Measurements from ENCODE around the gene GSG1L.
"Not testable (repeated sequence)": the region's sequence is repeated elsewhere in the genome, so short reads cannot be mapped to it uniquely, and the experiment has no call there.

The GSG1L gene

DNA sequence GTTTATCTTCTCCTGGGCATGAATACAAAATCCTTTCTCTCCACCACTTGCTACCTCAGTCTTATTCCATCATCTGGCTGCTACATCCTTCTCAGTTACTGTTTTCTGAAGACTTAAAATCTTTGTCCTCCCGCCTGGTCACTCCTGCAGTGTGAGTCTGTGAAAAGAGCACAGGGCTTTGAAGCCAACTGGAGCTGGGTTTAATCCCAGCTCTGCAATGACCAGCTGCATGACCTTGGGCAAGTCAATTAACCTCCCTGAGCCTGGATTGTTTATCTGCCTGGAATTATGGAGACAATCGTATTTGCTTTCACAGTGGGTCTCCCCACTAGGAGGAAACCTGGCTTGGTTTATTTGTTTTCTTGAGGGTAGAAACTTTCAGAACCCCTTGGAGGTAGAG is 183.2 kb downstream of the GSG1L start:
- no peak for DNase-seq

DNA sequence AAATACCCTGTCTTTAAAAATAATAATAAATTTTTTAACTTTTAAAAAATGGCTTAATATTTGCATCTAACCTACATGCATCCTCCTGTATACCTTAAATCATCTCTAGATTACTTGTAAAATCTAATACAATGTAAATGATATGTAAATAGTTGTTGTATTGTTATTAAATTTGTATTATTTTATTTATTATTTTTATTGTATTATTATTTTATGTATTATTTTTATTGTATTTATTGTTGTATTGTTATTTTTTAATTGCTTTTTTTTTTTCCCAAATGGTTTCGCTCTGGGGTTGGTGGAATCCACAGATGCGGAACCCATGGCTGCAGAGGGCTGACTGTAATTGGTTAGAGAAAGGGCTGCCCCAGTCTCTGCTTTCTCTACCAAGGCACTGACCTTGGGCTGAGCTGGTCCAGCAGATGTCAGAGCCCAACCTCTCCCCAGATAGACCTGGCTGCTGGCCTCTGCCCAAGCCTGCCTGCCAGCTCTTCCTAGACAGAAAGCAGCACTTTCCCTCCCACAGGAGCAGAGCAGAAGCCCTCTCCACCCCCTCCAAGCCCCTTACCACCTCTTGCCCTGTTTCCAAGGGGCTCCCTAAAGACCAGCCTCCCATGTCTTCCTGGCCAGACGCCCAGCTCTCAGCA is 183.8 kb downstream of the GSG1L start:
- no peak for DNase-seq

DNA sequence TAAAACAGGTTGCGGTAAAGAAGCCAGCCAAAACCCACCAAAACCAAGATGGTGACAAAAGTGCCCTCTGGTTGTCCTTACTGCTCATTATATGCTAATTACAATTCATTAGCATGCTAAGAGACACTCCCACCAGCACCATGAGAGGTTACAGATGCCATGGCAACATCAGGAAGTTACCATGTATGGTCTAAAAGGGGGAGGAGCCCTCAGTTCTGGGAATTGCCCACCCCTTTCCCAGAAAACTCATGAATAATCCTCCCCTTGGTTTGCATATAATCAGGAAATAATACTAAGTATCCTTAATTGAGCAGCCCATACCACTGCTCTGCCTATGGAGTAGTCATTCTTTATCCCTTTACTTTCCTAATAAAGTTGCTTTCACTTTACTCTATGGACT is 190.9 kb downstream of the GSG1L start:
- DNase-seq = not testable (repeated sequence)

DNA sequence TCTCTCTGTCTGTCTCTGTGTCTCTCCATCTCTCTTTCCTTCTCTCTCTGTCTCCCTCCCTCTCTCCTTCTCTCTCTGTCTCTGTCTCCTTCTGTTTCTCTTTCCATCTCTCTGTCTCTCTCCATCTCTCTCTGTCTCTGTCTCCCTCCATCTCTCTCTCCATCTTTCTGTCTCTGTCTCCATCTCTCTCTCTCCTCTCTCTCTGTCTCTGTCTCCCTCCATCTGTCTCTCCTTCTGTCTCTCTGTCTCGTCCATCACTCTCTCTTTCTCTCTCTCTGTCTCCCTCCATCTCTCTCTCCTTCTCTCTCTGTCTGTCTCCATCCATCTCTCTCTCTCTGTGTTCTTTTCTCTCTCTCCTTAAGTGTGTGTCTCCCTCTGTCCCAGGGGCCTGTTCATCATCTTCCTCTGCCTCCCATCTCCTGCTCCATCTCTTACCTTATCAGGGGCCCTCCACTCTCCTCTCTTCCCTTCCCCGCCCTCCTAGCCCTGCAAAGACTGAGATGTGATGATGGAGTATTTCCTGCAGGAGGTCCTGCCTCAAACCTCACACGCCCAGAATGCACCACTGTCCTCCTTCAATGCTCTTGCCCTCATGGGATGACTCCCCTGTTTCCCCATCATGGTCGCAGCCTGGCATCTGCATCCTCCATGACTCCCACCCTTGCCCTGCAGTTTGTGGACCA is 193.3 kb downstream of the GSG1L start:
- no peak for DNase-seq

DNA sequence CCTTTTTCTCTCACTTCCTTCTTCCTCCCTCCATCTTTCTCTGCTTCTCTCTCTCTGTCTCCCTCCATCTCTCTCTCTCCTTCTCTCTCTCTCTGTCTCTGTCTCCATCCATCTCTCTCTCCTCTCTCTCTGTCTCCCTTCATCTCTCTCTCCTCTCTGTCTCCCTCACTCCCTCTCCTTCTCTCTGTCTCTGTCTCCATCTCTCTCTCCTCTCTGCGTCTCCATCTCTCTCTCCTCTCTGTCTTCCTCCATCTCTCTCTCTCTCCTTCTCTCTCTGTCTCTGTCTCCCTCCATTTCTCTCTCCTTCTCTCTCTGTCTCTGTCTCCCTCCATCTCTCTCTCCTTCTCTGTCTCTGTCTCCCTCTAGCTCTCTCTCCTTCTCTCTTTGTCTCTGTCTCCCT is 194.1 kb downstream of the GSG1L start:
- DNase-seq = no peak

DNA sequence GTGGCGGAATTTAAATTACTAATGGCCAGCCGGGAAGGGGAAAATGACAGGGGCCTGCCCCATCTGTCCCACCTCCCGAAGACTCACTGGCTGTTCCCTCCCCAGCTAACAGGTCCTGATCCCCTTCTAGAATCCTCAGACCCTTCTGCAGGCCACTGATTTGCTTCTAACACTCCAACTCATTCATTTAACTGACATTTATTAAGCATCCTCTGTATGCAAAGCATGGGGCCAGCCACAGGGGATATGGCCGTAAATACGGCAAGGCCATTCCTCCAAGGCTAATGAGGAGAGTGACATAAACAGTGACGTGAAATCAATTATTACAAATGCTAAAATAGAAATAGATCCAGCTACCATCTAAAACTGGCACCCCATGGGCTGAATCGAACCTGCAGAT is 195.3 kb downstream of the GSG1L start:
- DNase-seq = no peak

DNA sequence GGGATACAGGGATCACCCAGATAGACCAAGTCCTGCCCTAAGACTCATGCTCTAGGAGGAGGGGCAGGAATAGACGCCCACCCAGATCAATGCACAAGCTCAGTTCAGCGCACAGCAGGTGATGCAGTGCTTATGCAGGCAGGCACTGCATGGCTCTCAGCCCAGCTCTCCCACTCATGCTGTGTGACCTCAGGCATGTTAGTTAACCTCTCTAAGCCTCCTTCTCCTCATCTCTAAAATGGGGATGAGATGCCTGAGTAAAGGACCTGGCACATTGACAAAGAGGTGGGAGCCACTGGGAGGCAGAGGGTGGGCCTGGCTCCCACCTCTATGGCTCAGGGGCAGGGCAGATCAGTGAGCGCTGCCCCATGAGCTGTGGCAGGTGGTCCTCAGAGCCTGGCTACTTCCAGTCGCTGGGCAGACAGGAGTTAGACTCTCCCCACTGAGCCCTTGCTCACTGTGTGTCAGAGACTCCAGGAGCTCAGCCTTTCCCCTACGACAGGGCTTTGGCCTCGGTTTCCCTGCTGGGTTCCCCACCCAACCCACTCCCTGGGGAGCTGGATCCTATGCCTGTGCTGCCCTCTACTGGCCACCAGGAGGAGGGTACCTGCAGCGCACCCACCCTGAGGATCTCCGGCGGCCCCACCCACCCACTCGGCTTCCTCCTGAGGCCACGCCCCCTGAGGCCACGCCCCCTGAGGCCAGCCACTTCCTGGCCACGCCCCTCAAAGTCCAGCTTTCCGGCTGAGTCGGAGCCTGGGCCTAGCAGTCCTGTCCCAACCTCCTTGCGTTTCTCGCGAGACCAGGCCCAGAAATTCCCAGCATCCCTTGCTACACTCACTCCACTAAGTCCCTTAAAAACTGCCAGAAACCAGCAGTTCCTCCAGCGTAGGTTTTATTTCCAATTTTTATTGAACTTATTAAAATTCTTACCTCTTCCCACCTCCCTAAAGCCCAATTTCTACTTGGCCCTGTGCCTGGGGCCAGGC is 196.1 kb downstream of the GSG1L start:
- peak; percentile 73 for DNase-seq

DNA sequence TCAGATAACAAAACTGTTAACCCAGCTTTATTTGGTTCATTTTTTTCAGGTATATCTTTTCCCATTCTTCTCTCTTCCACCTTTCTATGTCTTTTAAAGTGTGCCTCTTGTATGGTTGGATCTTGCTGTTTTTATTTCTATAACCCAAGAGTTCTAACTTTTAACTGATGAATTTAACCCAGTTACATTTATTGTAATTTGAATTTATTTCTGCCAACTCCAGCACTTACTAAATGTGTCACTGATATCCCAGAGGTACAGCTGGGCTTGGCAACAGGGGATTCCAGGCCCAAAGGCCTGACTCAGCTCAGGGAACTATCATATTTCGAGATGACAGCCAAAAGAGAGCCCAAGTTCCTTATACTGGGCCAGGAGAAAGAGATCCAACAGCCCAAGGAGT is 200.1 kb downstream of the GSG1L start:
- DNase-seq = no peak

DNA sequence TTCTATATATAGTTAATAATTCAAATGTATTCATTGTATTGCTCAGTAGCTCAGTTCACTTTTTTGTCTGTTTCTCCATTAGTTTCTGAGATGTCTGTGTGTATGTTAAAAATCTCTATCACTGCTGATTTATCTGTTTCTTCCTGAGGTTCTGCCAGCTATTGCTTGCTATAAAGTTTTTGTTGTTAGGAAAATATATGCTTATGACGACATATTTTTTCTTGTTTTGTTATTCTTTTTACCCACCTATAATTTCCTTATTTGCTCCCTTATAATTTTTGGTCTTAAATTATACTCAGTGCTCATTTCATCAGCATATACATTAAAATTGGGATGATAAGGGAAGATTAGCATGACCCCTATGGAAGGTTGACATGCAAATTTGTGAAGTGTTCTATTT is 200.6 kb downstream of the GSG1L start:
- no peak for DNase-seq

DNA sequence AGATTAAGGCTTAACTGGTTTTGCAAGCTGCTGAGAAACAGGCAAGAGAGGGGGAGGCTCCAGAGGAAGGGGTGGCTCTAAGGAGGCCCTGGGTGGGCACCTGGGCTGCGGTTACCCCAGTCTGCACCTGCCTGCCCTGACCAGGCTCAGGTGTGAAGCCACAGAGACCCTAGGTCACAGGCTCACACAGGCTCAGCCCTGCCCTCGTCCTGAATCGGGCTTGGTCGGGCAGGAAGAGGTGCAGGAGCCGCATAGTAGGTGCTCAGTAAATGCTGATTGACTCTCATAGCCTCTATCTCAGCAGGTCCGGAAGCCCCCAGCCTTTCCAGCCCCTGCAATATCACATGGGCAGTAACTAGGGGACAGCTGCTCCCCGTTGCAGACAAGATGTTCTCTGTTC is 203.4 kb downstream of the GSG1L start:
- no peak for DNase-seq

DNA sequence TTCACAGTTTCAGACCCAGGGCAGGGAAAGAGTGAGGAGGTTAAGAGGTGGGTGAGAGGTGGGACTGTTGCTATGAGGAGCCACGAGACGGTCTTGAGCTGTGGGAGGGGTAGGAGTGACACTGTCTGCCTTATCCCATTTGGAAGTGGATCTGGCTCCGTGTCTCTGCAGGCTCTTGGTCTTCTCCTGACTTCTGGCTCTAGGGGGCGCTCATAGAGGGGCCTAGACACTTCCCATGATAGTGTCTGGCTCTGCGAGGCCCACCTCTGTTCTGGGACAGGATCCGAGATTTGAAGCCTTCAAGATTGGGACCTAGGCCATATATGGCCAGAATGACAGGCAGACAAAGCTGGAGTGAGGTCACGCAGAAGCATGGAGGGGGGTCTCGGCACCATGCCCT is 204.5 kb downstream of the GSG1L start:
- no peak for DNase-seq

DNA sequence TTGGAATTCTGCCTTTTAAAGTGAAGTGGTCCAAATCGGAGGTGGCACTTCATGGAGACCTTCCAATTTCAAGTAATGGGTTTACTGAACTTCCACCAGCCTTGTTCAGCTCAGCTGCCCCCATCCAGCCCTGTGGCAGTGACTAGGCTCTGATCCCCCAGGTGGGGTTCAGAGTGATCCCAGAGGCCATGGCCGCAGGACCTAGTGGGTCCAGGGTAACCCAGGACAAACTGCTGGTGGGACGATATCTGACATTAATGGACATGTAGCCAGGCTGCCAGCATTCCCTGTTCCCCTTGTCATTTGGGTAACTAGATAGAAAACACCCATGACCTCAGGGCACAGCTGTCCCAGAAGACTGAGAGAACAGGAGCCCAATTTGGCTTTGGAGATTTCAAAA is 209.9 kb downstream of the GSG1L start:
- no peak for DNase-seq

DNA sequence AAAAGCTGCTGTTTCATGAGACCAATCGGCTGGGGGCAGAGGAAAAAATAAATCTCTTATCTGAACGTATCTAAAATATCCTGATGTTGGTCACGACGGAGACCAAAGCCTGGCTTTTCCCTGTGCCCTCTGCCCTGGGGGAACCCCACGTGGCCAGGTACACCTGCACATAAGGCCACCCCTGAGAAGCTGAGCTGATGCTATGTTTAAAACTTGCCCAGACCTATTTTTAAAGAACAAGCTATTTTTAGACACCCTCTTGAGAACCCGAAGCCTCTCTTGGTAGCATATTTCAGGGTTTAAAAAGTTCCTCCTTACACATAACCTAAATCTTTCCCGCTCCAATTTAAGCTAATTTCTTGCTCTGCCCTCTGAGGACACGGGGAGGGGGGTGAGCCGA is 210.4 kb downstream of the GSG1L start:
- no peak for DNase-seq

DNA sequence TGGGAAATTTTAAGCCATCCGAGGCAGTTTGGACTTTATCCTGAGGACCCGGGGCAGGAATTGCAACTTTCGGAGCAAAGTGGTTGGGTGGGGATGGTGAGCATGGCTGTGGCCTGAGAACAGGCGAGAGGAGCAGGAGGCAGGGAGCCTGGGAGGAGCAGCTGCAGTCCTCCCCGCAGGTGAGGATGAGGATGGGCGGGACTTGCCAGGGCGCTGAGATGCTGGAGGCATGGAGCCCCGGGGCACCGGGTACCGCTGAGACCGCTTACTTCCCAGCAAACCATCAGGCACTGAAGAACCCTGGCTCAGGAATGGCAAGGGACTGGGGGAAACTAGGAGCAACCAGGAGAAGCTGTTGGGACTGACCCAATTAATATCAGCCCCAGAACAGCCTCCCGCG is 210.8 kb downstream of the GSG1L start:
- no peak for DNase-seq

DNA sequence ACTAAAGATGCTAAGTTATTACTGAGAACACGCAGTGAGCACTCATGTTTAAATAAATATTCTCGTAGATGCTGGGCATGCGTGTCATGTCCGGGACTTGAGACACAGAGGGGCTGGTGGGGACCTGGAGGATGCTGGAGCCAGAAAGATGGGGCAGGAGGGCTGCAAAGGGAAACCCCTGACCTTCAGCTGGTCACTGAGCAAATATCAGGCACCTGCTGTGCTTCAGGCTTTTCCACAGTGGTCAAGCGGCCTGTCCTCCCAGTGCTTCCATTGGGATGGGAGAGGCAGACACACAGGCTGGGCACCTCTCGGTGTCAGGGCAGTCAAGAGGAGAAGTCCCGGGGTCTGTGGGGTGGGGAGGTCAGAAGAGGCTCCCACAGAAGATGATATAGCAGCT is 211.4 kb downstream of the GSG1L start:
- no peak for DNase-seq

DNA sequence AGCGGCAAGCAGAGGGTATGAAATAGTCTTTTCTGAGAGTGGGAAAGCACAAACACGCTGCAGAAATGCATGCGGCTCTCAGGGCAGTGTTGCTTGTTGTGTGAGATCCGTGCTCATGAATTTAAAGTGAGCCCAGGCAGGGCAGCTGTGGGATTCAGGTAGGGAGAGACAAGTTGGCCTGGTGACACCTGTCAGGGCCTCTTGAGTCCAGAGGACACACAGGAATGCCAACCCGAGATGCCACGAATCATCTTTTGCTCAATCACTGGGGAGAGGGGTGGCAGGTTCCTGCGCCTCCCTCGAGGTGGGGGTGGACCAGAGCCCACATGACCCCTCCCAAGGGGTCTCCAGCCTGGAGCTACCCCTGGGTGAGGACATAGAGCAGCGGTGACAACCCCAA is 211.9 kb downstream of the GSG1L start:
- DNase-seq = no peak

DNA sequence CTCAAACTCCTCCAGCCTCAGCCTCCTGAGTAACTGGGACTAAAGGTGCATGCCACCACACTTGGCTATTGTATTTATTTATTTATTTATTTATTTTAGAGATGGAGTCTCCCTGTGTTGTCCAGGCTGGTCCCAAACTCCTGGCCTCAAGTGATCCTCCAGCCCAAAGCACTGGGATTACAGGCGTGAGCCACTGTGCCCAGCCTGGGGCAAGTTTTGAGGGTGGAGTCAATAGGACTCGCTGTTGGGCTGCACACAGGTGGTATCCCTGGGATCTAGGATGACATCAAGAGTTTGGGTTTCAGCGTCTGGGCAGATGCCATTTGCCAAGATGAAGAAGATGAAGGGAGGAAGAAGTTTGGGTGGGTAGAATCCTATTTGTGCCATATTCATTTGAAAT is 213.9 kb downstream of the GSG1L start:
- no peak for DNase-seq

DNA sequence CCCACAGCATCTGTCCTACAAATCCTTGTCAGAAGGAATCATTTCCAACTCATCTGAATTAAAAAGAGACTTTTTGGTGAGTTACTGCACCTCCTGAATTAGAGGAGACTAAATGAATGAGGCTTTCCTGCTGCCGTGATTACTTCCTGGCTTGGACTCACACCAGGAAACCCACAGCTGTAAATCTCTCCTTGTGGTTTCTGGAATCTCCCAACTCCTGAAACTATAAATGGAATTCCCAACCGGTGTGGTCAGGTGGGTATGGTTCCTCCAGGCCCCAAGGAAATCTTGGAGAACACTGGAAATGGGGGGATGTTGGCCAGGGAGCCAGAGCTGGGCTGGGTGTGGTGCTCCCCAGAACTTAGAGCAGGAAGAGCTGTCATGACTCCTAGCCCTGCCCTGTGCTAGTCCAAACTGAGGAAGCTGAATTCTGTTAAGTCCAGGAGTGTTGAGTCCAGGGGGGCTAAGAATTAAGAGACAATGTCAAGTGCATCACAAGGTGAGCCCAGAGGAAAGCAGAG is 216.4 kb downstream of the GSG1L start:
- no peak for DNase-seq

DNA sequence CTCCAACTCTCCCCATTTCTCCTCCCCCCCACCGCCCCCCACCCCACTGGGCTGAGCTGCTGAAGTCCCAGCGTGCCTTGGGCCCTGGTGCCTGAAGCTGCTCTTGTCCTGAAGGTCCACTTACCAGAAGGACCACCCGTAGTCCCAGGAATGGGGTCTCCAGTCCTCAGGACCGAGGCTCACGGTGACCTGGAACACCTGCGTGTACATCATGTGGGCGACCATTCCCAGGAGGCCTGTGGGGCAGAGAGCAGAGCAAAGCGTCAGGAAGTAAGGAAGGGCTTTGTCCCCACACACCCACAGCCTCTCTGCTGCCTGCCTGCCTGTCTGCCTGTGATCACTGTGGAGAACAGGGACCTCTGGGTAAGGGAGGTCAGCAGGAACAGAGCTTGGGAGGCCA is 218.7 kb downstream of the GSG1L start:
- no peak for DNase-seq

DNA sequence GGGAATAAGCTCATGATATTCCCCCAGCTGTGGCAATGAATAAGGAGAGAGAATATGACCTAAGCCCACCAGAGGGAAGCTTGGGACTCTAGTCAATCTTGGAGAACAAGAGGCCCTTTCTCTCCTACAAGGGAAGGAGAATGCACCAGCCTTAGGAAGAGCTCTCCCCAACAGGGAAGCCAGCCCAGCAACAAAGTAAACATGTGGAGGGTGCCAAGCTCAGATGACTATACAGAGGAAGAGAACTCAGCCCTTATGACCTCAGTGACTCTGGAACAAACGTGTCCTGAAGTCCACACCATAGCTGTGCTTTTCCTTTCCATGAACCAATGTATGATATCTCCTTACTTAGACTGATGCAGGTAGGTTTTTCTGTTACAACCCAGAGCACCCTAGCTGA is 219.7 kb downstream of the GSG1L start:
- no peak for DNase-seq

DNA sequence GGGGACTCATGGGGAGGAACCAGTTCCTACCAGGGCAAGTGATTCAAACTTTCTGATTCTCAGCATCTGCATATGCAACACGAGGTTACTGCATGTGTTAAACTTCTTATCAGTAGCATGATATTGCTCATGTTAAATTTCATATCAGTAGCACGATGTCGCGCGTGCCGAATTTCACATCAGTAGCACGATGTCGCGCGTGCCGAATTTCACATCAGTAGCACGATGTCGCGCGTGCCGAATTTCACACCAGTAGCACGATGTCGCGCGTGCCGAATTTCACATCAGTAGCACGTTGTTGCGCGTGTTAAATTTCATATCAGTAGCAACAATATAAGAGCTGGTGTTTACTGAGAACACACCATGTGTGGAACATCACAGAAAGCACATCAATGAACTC is 221.6 kb downstream of the GSG1L start:
- DNase-seq = no peak

DNA sequence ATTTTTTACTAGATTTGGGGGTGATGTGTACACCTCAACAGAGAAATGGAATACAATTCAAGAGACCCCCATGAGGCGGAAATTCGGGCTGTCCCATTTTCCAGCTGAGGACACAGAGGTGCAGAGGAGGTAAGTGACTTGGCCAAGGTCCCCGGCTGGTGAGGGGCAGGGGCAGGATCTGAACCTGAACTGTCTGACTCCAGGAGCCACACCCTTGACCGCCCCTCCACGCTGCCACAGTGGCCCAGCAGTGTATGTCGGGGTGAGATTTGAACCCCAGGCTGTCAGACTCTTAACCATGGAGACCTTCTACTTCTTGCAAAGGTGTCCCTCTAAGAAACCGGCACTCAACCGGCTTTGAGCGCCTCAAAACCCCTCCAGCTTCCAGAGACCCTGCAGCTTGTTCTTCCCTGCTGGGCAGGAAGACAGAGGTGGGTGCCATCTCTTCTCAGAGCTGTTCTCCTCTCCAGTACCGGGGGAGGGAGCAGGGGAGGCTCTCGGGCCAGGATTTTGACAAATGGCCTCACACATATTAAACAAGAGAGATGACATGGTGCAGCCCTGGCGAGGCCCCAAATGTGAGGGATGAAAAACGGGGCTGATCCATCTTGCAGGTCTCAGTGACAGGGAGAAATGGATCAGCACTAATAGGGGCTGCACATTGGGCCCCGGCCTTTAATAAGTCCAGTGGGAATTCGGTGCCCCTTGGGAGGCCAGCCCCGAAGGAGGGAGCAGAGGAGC is 222.3 kb downstream of the GSG1L start:
- DNase-seq = no peak
